ENCODE results near the gene SLC22A14.

- TF ChIP-seq CTCF (IDR thresholded peaks at IDR 0.05; ENCODE audit: low read depth, low read length) (no peak), POLR2A (IDR thresholded peaks at IDR 0.05; ENCODE audit: extremely low read depth, insufficient read length) (no peak), MAX (IDR thresholded peaks at IDR 0.05; ENCODE audit: low read depth, low read length) (no peak), MYC (IDR thresholded peaks at IDR 0.05; ENCODE audit: low read depth, low read length) (no peak)
Observed at GRCh38 chr3:38251197-38251596, 30.9 kb upstream of the SLC22A14 start.
